Transverse colon (tissue), 4 donors: ENCODE results near the gene GAA. TPM values are rescaled to one million over a fixed set of nuclear protein-coding genes. Genes with fewer than 3 reads are reported as not detected.

Experiments
- DNase-seq: peaks from one replicate; pipeline ENCODE4 v3.0.0-alpha.2; 2019
- H3K27ac ChIP-seq, 4 donors: fragments of 200-600 bp; sonication (generic); 2 replicates each; pipeline ENCODE4 v1.5.1; 2016 to 2018; ENCODE audit warnings: inconsistent platforms in 4 of 4
- H3K27me3 ChIP-seq: fragments of 200-600 bp; sonication (generic); 2 replicates; pipeline ENCODE4 v1.5.1; 2017; ENCODE audit warnings: inconsistent platforms
- H3K36me3 ChIP-seq, 4 donors: fragments of 200-600 bp; sonication (generic); 2 replicates each; pipeline ENCODE4 v1.5.1; 2017 to 2019; ENCODE audit warnings: inconsistent platforms in 4 of 4
- H3K4me1 ChIP-seq, 4 donors: fragments of 200-600 bp; sonication (generic); 2 replicates each; pipeline ENCODE4 v1.5.1; 2017 to 2020; ENCODE audit warnings: inconsistent platforms in 4 of 4
- H3K4me3 ChIP-seq, 4 donors: fragments of 200-600 bp; sonication (generic); 1 replicate in 1 of 4; 2 replicates in 3 of 4; pipeline versions ENCODE4 v1.5.1 to v1.6.1; 2017 to 2019; ENCODE audit warnings: inconsistent platforms in 4 of 4
- H3K9me3 ChIP-seq, 2 donors: fragments of 200-600 bp; sonication (generic); 2 replicates each; pipeline ENCODE4 v1.5.1; 2017 to 2019; ENCODE audit warnings: inconsistent platforms in 2 of 2
- CTCF ChIP-seq, 5 experiments: fragments of 200-600 bp in 3 of 5; fragments of 450-650 bp in 2 of 5; sonication (generic) in 3 of 5; IDR thresholded peaks; 1 replicate in 2 of 5; 2 replicates in 3 of 5; pipeline ENCODE4 v1.5.1; 2016 to 2017; ENCODE audit warnings: antibody characterized with exemption in 5 of 5, inconsistent platforms in 3 of 5, mild to moderate bottlenecking in 2 of 5, moderate library complexity in 1 of 5
- EP300 ChIP-seq: sonication (generic); formaldehyde crosslinking; IDR thresholded peaks from one replicate; pipeline ENCODE4 v1.6.1; 2017; ENCODE audit warnings: antibody characterized with exemption, low read depth
- POLR2A ChIP-seq: fragments of 450-650 bp; IDR thresholded peaks from one replicate; pipeline ENCODE4 v1.6.1; 2016; ENCODE audit warnings: antibody characterized with exemption, mild to moderate bottlenecking, moderate library complexity
- POLR2AphosphoS5 ChIP-seq, 3 donors: sonication (generic); formaldehyde crosslinking; IDR thresholded peaks; one replicate each; pipeline ENCODE4 v1.6.1; 2016; ENCODE audit warnings: antibody characterized with exemption in 3 of 3
- WGBS, 2 donors: methylation state at CpG; one replicate each; pipeline ENCODE4 v1.1.5; 2018; ENCODE audit warnings: low coverage in 1 of 2; 5-methylcytosine and 5-hydroxymethylcytosine counted together
- in situ Hi-C, 4 donors: fragments of 200-750 bp; cut with MboI; loops; one replicate each; pipeline versions ENCODE4 v1.15.0 to v1.15.1; 2017; ENCODE audit warnings: low sequenced_read_pairs in 3 of 4, low pct_ligation_motif_present in 1 of 4, low pct_unique_long_range_greater_than_20kb in 1 of 4
- intact Hi-C: fragments of 100-400 bp; cut with DNase I; formaldehyde crosslinking; loops from one replicate; pipeline ENCODE4 v1.15.1; 2023; ENCODE audit warnings: low total_unique reads
- total RNA-seq, 4 donors: library from RNA; depleted of rRNA; stranded (reverse); fragments of >200 nt; gene quantifications; one replicate each; pipeline ENCODE4 v1.1.0, GENCODE V29; 2016

Gene GAA
- total RNA-seq, 4 donors from 2014 or later: 54.6 to 96.5 (median 81.4) TPM

DNA sequence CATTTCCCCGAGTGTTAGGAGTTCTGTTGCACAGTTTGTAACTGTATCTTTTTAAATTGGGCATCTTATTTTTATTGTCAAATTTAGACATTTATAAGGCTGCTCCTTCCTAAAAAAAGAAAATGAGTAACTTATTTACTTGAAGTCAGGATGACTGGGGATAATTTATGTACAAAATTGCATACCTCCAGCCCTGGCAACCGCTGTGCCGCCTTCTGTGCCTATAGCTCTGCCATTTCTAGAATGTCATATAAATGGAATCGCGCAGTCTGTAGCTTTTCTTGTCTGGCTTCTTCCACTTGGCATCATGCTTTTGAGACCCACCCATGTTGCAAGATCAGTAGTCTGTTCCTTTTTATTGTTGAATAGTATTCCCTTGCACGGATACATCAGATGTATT is 29.0 kb upstream of the GAA start:
- Histone ChIP-seq H3K9me3 (no peaks in the 10 kb centered on the region), H3K4me3 (no peak overlapping the region), H3K36me3 (no peaks in the 10 kb centered on the region), H3K4me1 (peaks cover 0 to 18% (median 14%) of the 10 kb centered on the region in 4 donors), H3K27ac (no peak overlapping the region), H3K27me3 (no peaks in the 10 kb centered on the region)
- intact Hi-C loops (no loop called here), in situ Hi-C loops (no loop called here)
- TF ChIP-seq POLR2A: no peak
- TF ChIP-seq EP300: no peak
- no peak for TF ChIP-seq CTCF (IDR thresholded peaks at IDR 0.05)
- no peak for TF ChIP-seq POLR2AphosphoS5 (IDR thresholded peaks at IDR 0.05)
- no peak for DNase-seq
- 93 to 96% methylated on average over 6 of the region's 6 CpGs for WGBS, 2 donors

- no peak for DNase-seq
- Histone ChIP-seq H3K4me3 (no peak overlapping the region), H3K27me3 (no peaks in the 10 kb centered on the region), H3K9me3 (no peaks in the 10 kb centered on the region), H3K36me3 (no peaks in the 10 kb centered on the region), H3K27ac (no peak overlapping the region), H3K4me1 (peaks cover 4 to 7% (median 6%) of the 10 kb centered on the region in 4 donors)
- intact Hi-C loops: loop anchor here (10.0 kb wide), 1 partner anchor 75 kb away; no protein-coding TSS in a partner anchor
- WGBS, 2 donors: 82 to 85% methylated on average over 6 of the region's 6 CpGs
- no peak for TF ChIP-seq EP300
- no peak for TF ChIP-seq POLR2AphosphoS5 (IDR thresholded peaks at IDR 0.05)
- TF ChIP-seq CTCF (IDR thresholded peaks at IDR 0.05): no peak
- no peak for TF ChIP-seq POLR2A
- in situ Hi-C loops: loop anchor here in 1 of 4 donors (25.0 kb wide), 1 partner anchor 157 kb away; no protein-coding TSS in a partner anchor
Observed at GRCh38 chr17:80080081-80080480, 21.3 kb upstream of the GAA start.

GRCh38 chr17:80081596-80081995 is 19.8 kb upstream of the GAA start:
- in situ Hi-C loops (loop anchor here in 1 of 4 donors (25.0 kb wide), 1 partner anchor 156 kb away; no protein-coding TSS in a partner anchor), intact Hi-C loops (loop anchor here (10.0 kb wide), 1 partner anchor 77 kb away; no protein-coding TSS in a partner anchor)
- Histone ChIP-seq H3K27me3 (no peaks in the 10 kb centered on the region), H3K36me3 (no peaks in the 10 kb centered on the region), H3K4me3 (no peak overlapping the region), H3K4me1 (peaks cover 4 to 7% (median 6%) of the 10 kb centered on the region in 4 donors), H3K9me3 (no peaks in the 10 kb centered on the region), H3K27ac (no peak overlapping the region)
- WGBS, 2 donors: 89% methylated on average over 10 of the region's 14 CpGs; no CpG with 5 or more reads in 1 of the 2 donors
- no peak for TF ChIP-seq CTCF (IDR thresholded peaks at IDR 0.05)
- no peak for TF ChIP-seq POLR2A
- TF ChIP-seq EP300: no peak
- TF ChIP-seq POLR2AphosphoS5 (IDR thresholded peaks at IDR 0.05): no peak
- no peak for DNase-seq

- Histone ChIP-seq H3K27ac (no peak overlapping the region), H3K4me1 (peaks cover 4 to 7% (median 6%) of the 10 kb centered on the region in 4 donors), H3K36me3 (no peaks in the 10 kb centered on the region), H3K9me3 (no peaks in the 10 kb centered on the region), H3K27me3 (no peaks in the 10 kb centered on the region), H3K4me3 (no peak overlapping the region)
- TF ChIP-seq CTCF (IDR thresholded peaks at IDR 0.05) (peak; percentile 72 to 83 (median 81)), EP300 (no peak), POLR2AphosphoS5 (IDR thresholded peaks at IDR 0.05) (no peak)
- in situ Hi-C loops (loop anchor here in 1 of 4 donors (25.0 kb wide), 1 partner anchor 155 kb away; no protein-coding TSS in a partner anchor), intact Hi-C loops (loop anchor here (10.0 kb wide), 1 partner anchor 78 kb away; no protein-coding TSS in a partner anchor)
- DNase-seq: peak; percentile 57
- 29% methylated on average over 18 of the region's 20 CpGs; no CpG with 5 or more reads in 1 of the 2 donors for WGBS, 2 donors
Observed at GRCh38 chr17:80082403-80083135, 18.8 kb upstream of the GAA start.
